Hematopoietic multipotent progenitor cell treated with erythropoietin and hydrocortisone succinate and interleukin-3 and kit ligand, for 17 days (in vitro differentiated cells): ENCODE measurements around the gene RPS2.

Experiments used
- DNase-seq: peaks from one replicate; pipeline ENCODE4 v3.0.0-alpha.2; 2015; ENCODE audit warnings: low spot score

The RPS2 gene

GRCh38 chr16:1918351-1919326, 46.0 kb downstream of the RPS2 start, which contains the start of gene HS3ST6:
TSS of gene HS3ST6 (minus strand) at chr16:1918415. CDS start at chr16:1918323, 92 bp downstream.
- no peak for DNase-seq

- no peak for DNase-seq
These were observed 46.8 kb downstream of the RPS2 start for GRCh38 chr16:1917665-1918350.

- no peak for DNase-seq
These were observed 47.5 kb downstream of the RPS2 start for GRCh38 chr16:1917056-1917664.

DNA sequence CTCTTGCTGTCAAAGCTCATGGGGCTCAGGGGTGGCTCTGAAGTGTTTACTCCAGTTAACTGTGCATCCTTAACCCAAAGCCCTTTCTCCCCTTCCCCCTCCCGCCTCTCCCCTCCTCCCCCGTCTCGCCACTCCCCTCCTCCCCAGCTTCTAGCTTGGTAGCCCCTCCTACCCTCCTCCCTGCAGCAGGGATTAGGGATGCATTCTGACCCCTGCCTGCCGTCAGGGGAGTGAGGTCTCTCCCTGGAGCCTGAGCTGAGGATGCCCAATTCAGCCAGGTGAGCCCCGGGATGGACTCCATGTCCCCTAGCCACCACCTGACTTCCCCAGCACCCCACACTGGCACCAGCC, 48.0 kb downstream of the RPS2 start:
- DNase-seq: no peak

GRCh38 chr16:1915732-1916639, 48.6 kb downstream of the RPS2 start:
- no peak for DNase-seq

GRCh38 chr16:1914988-1915387, 49.6 kb downstream of the RPS2 start:
- no peak for DNase-seq

DNA sequence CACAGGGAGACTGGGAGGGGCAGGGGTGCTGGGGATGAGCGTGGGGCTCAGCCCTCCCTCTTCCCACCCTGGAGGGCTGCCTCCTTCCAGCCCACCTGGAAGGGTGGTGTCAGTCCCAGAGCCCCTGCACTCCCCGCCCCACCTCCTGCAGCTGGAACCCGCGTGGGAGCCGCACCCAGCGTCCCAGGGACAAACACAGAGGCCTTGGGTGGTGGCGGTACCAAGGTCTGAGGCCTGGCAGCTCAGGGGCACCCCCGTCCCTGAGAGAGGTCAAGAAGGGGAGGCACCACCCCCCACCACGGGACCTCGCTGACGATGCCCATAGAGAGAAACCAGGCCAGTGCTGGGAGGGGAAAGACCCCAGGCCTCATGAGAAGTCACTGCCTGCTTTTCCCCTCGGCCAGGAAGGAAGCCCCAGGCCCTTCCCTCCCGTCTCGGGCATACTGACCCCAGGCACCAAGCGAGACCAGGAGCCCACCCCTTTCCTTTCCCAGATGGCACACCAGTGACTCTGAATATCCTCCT, 50.5 kb downstream of the RPS2 start:
- no peak for DNase-seq

GRCh38 chr16:1913327-1914083, 51.1 kb downstream of the RPS2 start:
- no peak for DNase-seq

DNA sequence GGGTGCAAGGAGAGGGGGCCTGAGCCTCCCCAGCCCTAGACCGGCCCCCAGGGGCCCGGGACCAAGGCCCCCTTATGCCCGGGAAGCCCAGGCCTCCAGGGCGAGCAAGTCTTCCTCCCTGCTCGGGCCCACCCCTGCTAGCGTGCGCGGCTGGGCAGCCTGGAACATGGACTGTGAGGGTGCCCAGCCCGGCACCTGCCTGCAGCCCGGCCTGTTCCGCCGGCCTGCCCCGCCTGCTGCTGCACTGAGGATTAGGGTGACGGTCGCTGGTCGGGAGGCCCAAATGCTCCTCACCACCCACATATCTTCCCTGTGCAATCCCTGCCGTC, 52.4 kb downstream of the RPS2 start:
- DNase-seq: no peak
